K562 (cell line): Measurements from ENCODE around the gene GAB1. TPM values are rescaled to one million over a fixed set of nuclear protein-coding genes. Genes with fewer than 3 reads are reported as not detected.

Experiments
- ATAC-seq: fragments of 200-7000 bp; cut with Tn5 transposase; 3 replicates; pipeline ENCODE4 v1.9.1; 2020; ENCODE audit warnings: moderate library complexity
- BruUV-seq: library from RNA; stranded (reverse); fragments of 400-500 nt; replicated peaks from 2 replicates; lab custom pipeline; 2021; lab: Mats Ljungman, UMichigan
- CTCF ChIA-PET: fragments of 300-600 bp; formaldehyde crosslinking; extraction: SDS; loops from one replicate; lab custom pipeline; 2021; ENCODE audit warnings: low intra/inter-chr PET ratio; lab: Yijun Ruan, JAX
- POLR2A ChIA-PET: fragments of 300-600, 350-650 bp; sonication (Branson Sonifier 250); formaldehyde crosslinking; extraction: SDS; loops from one replicate; lab custom pipeline; 2021; ENCODE audit warnings: antibody characterized with exemption, inconsistent platforms; lab: Yijun Ruan, JAX
- DNase-seq, 4 experiments: peaks; one replicate each; pipeline versions ENCODE4 v3.0.0 to v3.0.0-alpha.2; 2011 to 2018; ENCODE audit warnings: low spot score in 3 of 4, mixed read lengths in 3 of 4; ENCODE audit errors: extremely low read depth in 1 of 4
- FAIRE-seq: peaks from 2 replicates; lab custom pipeline; 2011; peaks lifted over from hg19 to GRCh38; lab: Jason Lieb, UNC
- H2AFZ ChIP-seq: 2 replicates; pipeline ENCODE4 v1.6.0; 2011; ENCODE audit warnings: low read depth, low read length, control low read depth, inconsistent platforms
- H3K27ac ChIP-seq: fragments of 200-600 bp; 3 replicates; pipeline ENCODE4 v1.8.0; 2011; ENCODE audit warnings: low read depth, mild to moderate bottlenecking, control low read depth, inconsistent platforms, low read length, moderate library complexity, mixed read lengths; ENCODE audit errors: extremely low read depth
- H3K27me3 ChIP-seq, 2 experiments: fragments of 300-600 bp in 1 of 2; 2 replicates in 1 of 2; 3 replicates in 1 of 2; pipeline versions ENCODE4 v1.6.0 to v1.8.0; 2011; ENCODE audit warnings: inconsistent platforms in 2 of 2, low read length in 2 of 2, mild to moderate bottlenecking in 1 of 2, mixed read lengths in 1 of 2, moderate library complexity in 1 of 2; ENCODE audit not compliant: control insufficient read depth in 2 of 2, insufficient read depth in 2 of 2
- H3K36me3 ChIP-seq: fragments of 300-600 bp; 3 replicates; pipeline ENCODE4 v1.8.0; 2011; ENCODE audit warnings: mild to moderate bottlenecking, low read length, inconsistent platforms; ENCODE audit not compliant: control insufficient read depth, insufficient read depth
- H3K4me1 ChIP-seq, 2 experiments: fragments of 200-600 bp in 1 of 2; replicated peaks in 1 of 2; 2 replicates in 1 of 2; 3 replicates in 1 of 2; pipeline versions ENCODE4 v1.5.1 to v1.8.0; 2011; ENCODE audit warnings: inconsistent platforms in 2 of 2, low read length in 2 of 2, mild to moderate bottlenecking in 1 of 2, mixed read lengths in 1 of 2, moderate library complexity in 1 of 2; ENCODE audit not compliant: control insufficient read depth in 2 of 2, insufficient read depth in 2 of 2
- H3K4me2 ChIP-seq: 2 replicates; pipeline ENCODE4 v1.6.1; 2011; ENCODE audit warnings: low read length, control low read depth, inconsistent platforms, mixed read lengths; ENCODE audit not compliant: insufficient read depth
- H3K4me3 ChIP-seq: fragments of 200-600 bp; sonication (generic), shearing (Covaris generic); 2 replicates; pipeline ENCODE4 v1.5.1; 2016; ENCODE audit warnings: control low read depth, inconsistent platforms
- H3K79me2 ChIP-seq: fragments of 200-600 bp; 3 replicates; pipeline ENCODE4 v1.8.0; 2011; ENCODE audit warnings: low read length, inconsistent platforms; ENCODE audit not compliant: control insufficient read depth, insufficient read depth
- H3K9ac ChIP-seq, 2 experiments: 2 replicates each; pipeline versions ENCODE4 v1.6.0 to v1.6.1; 2011; ENCODE audit warnings: low read depth in 2 of 2, low read length in 2 of 2, control low read depth in 1 of 2, inconsistent platforms in 1 of 2, mild to moderate bottlenecking in 1 of 2, mixed read lengths in 1 of 2; ENCODE audit not compliant: insufficient read depth in 1 of 2
- H3K9me1 ChIP-seq: one replicate; pipeline ENCODE4 v1.6.0; 2011; ENCODE audit warnings: inconsistent platforms, mild to moderate bottlenecking, low read length, moderate library complexity; ENCODE audit not compliant: control insufficient read depth, insufficient read depth
- H3K9me3 ChIP-seq: replicated peaks from 2 replicates; pipeline ENCODE4 v1.5.1; 2011; ENCODE audit warnings: low read depth, low read length, inconsistent platforms; ENCODE audit not compliant: control insufficient read depth, insufficient read depth
- H4K20me1 ChIP-seq: replicated peaks from 2 replicates; pipeline ENCODE4 v1.6.1; 2011; ENCODE audit warnings: low read length, inconsistent platforms, mixed read lengths; ENCODE audit not compliant: control insufficient read depth, insufficient read depth
- WGBS: fragments of 100-300 bp; shearing (Covaris generic); methylation state at CpG from one replicate; pipeline ENCODE4 v1.1.6; 2016; ENCODE audit warnings: low coverage, mixed read lengths; ENCODE audit not compliant: insufficient coverage; ENCODE audit errors: missing lambda C conversion rate; 5-methylcytosine and 5-hydroxymethylcytosine counted together
- in situ Hi-C: fragments of 300-500 bp; cut with MboI; formaldehyde crosslinking; loops from 4 replicates; pipeline ENCODE4 v1.15.0; 2018; ENCODE audit warnings: inconsistent platforms, mixed read lengths
- intact Hi-C: fragments of 100-400 bp; cut with micrococcal nuclease; formaldehyde crosslinking; loops from 2 replicates; pipeline ENCODE4 v1.14.2; 2022
- polyA plus RNA-seq, 8 experiments: library from polyadenylated mRNA; depleted of rRNA in 4 of 8; stranded (reverse) in 5 of 8; unstranded in 3 of 8; fragments of >200 nt; fragmentation: Nextera tagmentation in 2 of 8; fragmentation: Illumina TruSeq in 1 of 8; extraction: Ambion mirVana in 2 of 8; extraction: Trizol in 1 of 8; gene quantifications; 2 replicates each; pipeline versions ENCODE4 v1.2.1 to v1.2.3, GENCODE V29; 2011 to 2014; ENCODE audit warnings: inconsistent platforms in 1 of 8, missing spikeins in 1 of 8
- total RNA-seq, 7 experiments: library from RNA; depleted of rRNA in 6 of 7; stranded (reverse); fragments of >200 nt in 6 of 7; fragmentation: Illumina TruSeq in 2 of 7; extraction: Trizol in 2 of 7; gene quantifications; 2 replicates each; pipeline versions ENCODE4 v1.2.1 to v1.2.3, GENCODE V29; 2011 to 2021; ENCODE audit warnings: low replicate concordance in 1 of 7
- TF ChIP-seq, protein P1 (sequence below): fragments of 250-450 bp; sonication (Bioruptor Pico); IDR thresholded peaks from 2 replicates; pipeline ENCODE4 v1.4.0; 2020

The GAB1 gene
- total and polyA plus RNA-seq, 9 of the 15 experiments (the other 6 are each of a cell fraction or from before 2014, with no cell fraction given): 1.3 to 14.6 (median 7.5) TPM

DNA sequence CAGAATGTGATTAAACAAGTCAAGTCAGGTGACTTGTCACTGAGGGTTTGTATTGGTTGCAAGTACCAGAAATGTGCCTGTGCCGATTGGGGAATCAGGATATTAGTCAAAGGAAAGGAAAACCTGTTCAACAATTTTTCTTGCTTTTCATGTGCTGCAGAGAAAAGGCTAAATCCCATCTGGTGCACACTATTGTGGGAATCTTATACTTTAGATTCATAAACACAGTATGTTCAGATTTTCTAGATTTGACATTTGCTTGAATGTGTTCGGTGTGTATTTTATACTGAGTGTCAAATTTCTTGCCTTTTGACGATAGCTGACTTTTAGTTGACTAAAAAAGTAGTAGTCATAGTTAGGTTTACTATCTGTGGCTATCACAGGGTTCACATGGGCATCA lies 37.6 kb downstream of the GAB1 start:
- no peaks in the 10 kb centered on the region for H3K27me3 ChIP-seq
- no peak overlapping the region for H3K4me2 ChIP-seq
- H3K9ac ChIP-seq: no peak overlapping the region
- CTCF ChIA-PET: no interaction called here
- H2AFZ ChIP-seq: no peak overlapping the region
- in situ Hi-C loops: no loop called here
- no peaks in the 10 kb centered on the region for H3K9me3 ChIP-seq
- no peak for FAIRE-seq
- H3K27ac ChIP-seq: no peak overlapping the region
- 0 out of 2 replicates have a peak, but pooled peaks cover 4% of the 10 kb centered on the region for H4K20me1 ChIP-seq
- 30% methylated on average over 3 of the region's 3 CpGs for WGBS
- intact Hi-C loops: loop anchor here (2.0 kb wide), 1 partner anchor 35 kb away; no protein-coding TSS in a partner anchor
- H3K4me3 ChIP-seq: no peak overlapping the region
- peaks cover 10 to 23% of the 10 kb centered on the region in 2 experiments; a peak in 4 of 5 replicates for H3K4me1 ChIP-seq
- no peaks in the 10 kb centered on the region; the same call in 2 of the 3 replicates for H3K36me3 ChIP-seq
- TF ChIP-seq, protein P1, sequence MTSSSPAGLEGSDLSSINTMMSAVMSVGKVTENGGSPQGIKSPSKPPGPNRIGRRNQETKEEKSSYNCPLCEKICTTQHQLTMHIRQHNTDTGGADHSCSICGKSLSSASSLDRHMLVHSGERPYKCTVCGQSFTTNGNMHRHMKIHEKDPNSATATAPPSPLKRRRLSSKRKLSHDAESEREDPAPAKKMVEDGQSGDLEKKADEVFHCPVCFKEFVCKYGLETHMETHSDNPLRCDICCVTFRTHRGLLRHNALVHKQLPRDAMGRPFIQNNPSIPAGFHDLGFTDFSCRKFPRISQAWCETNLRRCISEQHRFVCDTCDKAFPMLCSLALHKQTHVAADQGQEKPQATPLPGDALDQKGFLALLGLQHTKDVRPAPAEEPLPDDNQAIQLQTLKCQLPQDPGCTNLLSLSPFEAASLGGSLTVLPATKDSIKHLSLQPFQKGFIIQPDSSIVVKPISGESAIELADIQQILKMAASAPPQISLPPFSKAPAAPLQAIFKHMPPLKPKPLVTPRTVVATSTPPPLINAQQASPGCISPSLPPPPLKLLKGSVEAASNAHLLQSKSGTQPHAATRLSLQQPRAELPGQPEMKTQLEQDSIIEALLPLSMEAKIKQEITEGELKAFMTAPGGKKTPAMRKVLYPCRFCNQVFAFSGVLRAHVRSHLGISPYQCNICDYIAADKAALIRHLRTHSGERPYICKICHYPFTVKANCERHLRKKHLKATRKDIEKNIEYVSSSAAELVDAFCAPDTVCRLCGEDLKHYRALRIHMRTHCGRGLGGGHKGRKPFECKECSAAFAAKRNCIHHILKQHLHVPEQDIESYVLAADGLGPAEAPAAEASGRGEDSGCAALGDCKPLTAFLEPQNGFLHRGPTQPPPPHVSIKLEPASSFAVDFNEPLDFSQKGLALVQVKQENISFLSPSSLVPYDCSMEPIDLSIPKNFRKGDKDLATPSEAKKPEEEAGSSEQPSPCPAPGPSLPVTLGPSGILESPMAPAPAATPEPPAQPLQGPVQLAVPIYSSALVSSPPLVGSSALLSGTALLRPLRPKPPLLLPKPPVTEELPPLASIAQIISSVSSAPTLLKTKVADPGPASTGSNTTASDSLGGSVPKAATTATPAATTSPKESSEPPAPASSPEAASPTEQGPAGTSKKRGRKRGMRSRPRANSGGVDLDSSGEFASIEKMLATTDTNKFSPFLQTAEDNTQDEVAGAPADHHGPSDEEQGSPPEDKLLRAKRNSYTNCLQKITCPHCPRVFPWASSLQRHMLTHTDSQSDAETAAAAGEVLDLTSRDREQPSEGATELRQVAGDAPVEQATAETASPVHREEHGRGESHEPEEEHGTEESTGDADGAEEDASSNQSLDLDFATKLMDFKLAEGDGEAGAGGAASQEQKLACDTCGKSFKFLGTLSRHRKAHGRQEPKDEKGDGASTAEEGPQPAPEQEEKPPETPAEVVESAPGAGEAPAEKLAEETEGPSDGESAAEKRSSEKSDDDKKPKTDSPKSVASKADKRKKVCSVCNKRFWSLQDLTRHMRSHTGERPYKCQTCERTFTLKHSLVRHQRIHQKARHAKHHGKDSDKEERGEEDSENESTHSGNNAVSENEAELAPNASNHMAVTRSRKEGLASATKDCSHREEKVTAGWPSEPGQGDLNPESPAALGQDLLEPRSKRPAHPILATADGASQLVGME (CRISPR knock-in tag): no peak
- TF ChIP-seq, all 486 proteins: peak for 0
- ATAC-seq (no peak), DNase-seq (no peak)
- BruUV-seq: no TSS peak
- Histone ChIP-seq H3K79me2 (peaks cover 79% of the 10 kb centered on the region), H3K9me1 (no peaks in the 10 kb centered on the region)
- POLR2A ChIA-PET: no interaction called here
